Parathyroid adenoma (tissue), 2 donors: Measurements from ENCODE around the gene LIPC.

Experiments used
- H2AFZ ChIP-seq: fragments of 300-600 bp; sonication (generic); one replicate; pipeline ENCODE4 v1.7.0; 2017; ENCODE audit warnings: antibody characterized with exemption, mild to moderate bottlenecking
- H3K27ac ChIP-seq: fragments of 300-600 bp; sonication (generic); one replicate; pipeline ENCODE4 v1.7.0; 2017
- H3K27me3 ChIP-seq: fragments of 300-600 bp; sonication (generic); one replicate; pipeline ENCODE4 v1.7.0; 2017; ENCODE audit warnings: low read length; ENCODE audit not compliant: control insufficient read depth, insufficient read depth
- H3K36me3 ChIP-seq: fragments of 300-600 bp; sonication (generic); one replicate; pipeline ENCODE4 v1.7.0; 2017; ENCODE audit warnings: low read length; ENCODE audit not compliant: control insufficient read depth, insufficient read depth
- H3K4me1 ChIP-seq: fragments of 300-600 bp; sonication (generic); one replicate; pipeline ENCODE4 v1.7.0; 2017; ENCODE audit warnings: control low read depth
- H3K4me2 ChIP-seq: fragments of 300-600 bp; sonication (generic); one replicate; pipeline ENCODE4 v1.7.0; 2017; ENCODE audit warnings: low read length
- H3K4me3 ChIP-seq: fragments of 300-600 bp; sonication (generic); one replicate; pipeline ENCODE4 v1.7.0; 2017; ENCODE audit warnings: low read depth, low read length
- H3K79me2 ChIP-seq: fragments of 300-600 bp; sonication (generic); one replicate; pipeline ENCODE4 v1.7.0; 2017; ENCODE audit warnings: control low read depth
- H3K9ac ChIP-seq: fragments of 300-600 bp; sonication (generic); one replicate; pipeline ENCODE4 v1.7.0; 2017; ENCODE audit warnings: mild to moderate bottlenecking
- H3K9me3 ChIP-seq: fragments of 300-600 bp; sonication (generic); one replicate; pipeline ENCODE4 v1.7.0; 2017; ENCODE audit warnings: low read length; ENCODE audit not compliant: control insufficient read depth
- CTCF ChIP-seq: fragments of 300-600 bp; sonication (generic); IDR thresholded peaks from one replicate; pipeline ENCODE4 v1.7.0; 2017; ENCODE audit warnings: antibody characterized with exemption, mild to moderate bottlenecking
- donor health status: primary hyperparathyroidism.

The LIPC gene

DNA sequence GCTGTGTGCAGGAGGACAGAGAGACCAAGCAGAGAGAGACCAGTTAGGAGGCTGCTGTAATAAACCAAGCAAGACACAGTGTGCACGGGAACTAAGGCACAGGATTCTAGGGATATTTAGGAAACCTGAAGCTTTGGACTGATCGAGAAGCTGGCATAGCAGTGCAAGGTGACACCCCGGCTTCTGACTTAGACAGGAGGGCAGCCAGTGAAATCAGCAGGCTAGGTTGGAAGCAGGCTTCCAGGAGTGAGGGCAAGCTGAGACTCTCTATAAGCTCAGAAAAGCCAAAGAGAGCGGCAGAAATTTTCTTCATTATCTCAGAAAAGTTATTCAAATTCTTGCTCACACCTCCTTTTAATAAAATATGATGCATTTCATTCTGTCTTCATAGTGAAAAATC lies 104.6 kb downstream of the LIPC start:
- no peak overlapping the region for H3K4me2 ChIP-seq
- H3K27ac ChIP-seq: no peak overlapping the region
- TF ChIP-seq CTCF: no peak
- H3K9me3 ChIP-seq: no peaks in the 10 kb centered on the region
- H3K27me3 ChIP-seq: no peaks in the 10 kb centered on the region
- no peaks in the 10 kb centered on the region for H3K4me1 ChIP-seq
- no peak overlapping the region for H3K9ac ChIP-seq
- H3K4me3 ChIP-seq: no peak overlapping the region
- H2AFZ ChIP-seq: no peak overlapping the region
- no peaks in the 10 kb centered on the region for H3K36me3 ChIP-seq
- H3K79me2 ChIP-seq: no peaks in the 10 kb centered on the region

GRCh38 chr15:58537033-58537432 lies 105.2 kb downstream of the LIPC start:
- H3K9ac ChIP-seq: no peak overlapping the region
- no peaks in the 10 kb centered on the region for H3K36me3 ChIP-seq
- no peak overlapping the region for H3K4me2 ChIP-seq
- no peaks in the 10 kb centered on the region for H3K4me1 ChIP-seq
- H3K27me3 ChIP-seq: no peaks in the 10 kb centered on the region
- no peak for TF ChIP-seq CTCF
- H3K79me2 ChIP-seq: no peaks in the 10 kb centered on the region
- H3K4me3 ChIP-seq: no peak overlapping the region
- no peak overlapping the region for H2AFZ ChIP-seq
- no peak overlapping the region for H3K27ac ChIP-seq
- H3K9me3 ChIP-seq: no peaks in the 10 kb centered on the region

GRCh38 chr15:58538225-58538727 lies 106.5 kb downstream of the LIPC start:
- no peaks in the 10 kb centered on the region for H3K79me2 ChIP-seq
- H2AFZ ChIP-seq: no peak overlapping the region
- no peak for TF ChIP-seq CTCF
- H3K4me3 ChIP-seq: no peak overlapping the region
- no peaks in the 10 kb centered on the region for H3K27me3 ChIP-seq
- no peak overlapping the region for H3K27ac ChIP-seq
- no peak overlapping the region for H3K9ac ChIP-seq
- no peaks in the 10 kb centered on the region for H3K36me3 ChIP-seq
- H3K4me1 ChIP-seq: no peaks in the 10 kb centered on the region
- H3K4me2 ChIP-seq: no peak overlapping the region
- H3K9me3 ChIP-seq: no peaks in the 10 kb centered on the region

- H3K4me1 ChIP-seq: no peaks in the 10 kb centered on the region
- H3K9ac ChIP-seq: no peak overlapping the region
- no peaks in the 10 kb centered on the region for H3K9me3 ChIP-seq
- no peak overlapping the region for H3K4me2 ChIP-seq
- H3K36me3 ChIP-seq: no peaks in the 10 kb centered on the region
- no peaks in the 10 kb centered on the region for H3K79me2 ChIP-seq
- H2AFZ ChIP-seq: no peak overlapping the region
- H3K27ac ChIP-seq: no peak overlapping the region
- no peak for TF ChIP-seq CTCF
- no peak overlapping the region for H3K4me3 ChIP-seq
- H3K27me3 ChIP-seq: no peaks in the 10 kb centered on the region
Observed at GRCh38 chr15:58538901-58539300, 107.1 kb downstream of the LIPC start.

DNA sequence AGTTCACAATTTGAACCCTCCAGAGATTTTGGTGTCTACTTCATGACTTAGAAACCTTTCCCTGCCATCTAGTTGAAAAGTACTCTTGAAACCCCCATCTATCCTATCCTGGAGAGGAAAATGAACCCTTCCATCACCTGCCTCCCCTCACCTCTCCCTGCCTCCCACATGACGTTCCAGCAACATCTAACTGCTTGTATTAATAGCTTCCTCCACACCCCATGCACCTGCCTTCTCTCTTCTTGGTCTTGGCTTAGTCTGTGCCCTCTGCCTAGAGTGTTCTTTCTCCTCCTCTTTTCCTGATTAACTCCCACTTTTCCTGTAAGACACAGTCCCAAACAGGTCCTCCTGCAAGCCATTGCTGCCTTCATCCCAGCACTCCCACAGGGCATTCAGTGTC lies 107.8 kb downstream of the LIPC start:
- Histone ChIP-seq H3K4me2 (no peak overlapping the region), H3K9me3 (no peaks in the 10 kb centered on the region), H3K4me3 (no peak overlapping the region), H2AFZ (no peak overlapping the region), H3K79me2 (no peaks in the 10 kb centered on the region), H3K27me3 (no peaks in the 10 kb centered on the region), H3K4me1 (no peaks in the 10 kb centered on the region), H3K27ac (no peak overlapping the region), H3K9ac (no peak overlapping the region), H3K36me3 (no peaks in the 10 kb centered on the region)
- TF ChIP-seq CTCF: no peak
